ENCODE measurements around the gene SEMA4A.
"Not testable (repeated sequence)": the region's sequence is repeated elsewhere in the genome, so short reads cannot be mapped to it uniquely, and the experiment has no call there.

SEMA4A gene

DNA sequence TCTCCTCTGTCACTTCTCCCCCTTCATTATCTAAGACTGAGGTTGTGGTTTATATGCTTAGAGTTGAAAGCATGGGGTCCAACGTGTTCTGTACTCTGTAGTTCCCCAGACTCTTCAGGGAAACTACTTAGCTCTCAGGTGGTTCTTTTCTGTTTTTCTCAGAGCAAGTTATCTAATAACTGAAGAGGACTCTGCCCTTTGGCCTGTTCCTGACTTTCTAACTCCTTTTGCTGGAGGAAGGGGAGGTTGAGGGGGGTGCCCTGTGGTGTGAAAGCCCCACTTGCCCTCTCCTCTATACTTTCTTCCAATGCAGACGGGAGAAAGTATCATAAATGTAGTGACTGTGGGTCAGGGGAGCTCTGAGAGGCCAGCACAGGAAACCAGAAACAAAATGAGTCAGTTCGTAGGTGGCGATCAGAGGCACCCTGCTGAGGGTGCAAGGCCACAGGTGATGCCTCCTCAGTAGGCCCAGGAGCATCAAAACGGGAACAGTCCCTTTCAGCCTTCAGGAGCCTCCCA, 45.5 kb downstream of the SEMA4A start:
- DNase-seq: no peak

DNA sequence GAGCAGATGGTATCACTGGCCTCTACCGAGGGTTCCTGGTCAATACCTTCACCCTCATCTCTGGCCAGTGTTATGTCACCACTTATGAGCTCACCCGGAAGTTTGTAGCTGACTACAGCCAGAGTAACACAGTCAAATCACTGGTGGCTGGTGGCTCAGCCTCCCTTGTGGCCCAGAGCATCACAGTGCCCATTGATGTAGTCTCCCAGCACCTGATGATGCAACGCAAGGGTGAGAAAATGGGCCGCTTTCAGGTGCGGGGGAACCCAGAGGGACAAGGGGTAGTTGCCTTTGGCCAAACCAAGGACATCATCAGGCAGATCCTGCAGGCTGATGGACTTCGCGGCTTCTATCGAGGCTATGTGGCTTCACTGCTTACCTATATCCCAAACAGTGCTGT, 46.7 kb downstream of the SEMA4A start:
- no peak for DNase-seq

DNA sequence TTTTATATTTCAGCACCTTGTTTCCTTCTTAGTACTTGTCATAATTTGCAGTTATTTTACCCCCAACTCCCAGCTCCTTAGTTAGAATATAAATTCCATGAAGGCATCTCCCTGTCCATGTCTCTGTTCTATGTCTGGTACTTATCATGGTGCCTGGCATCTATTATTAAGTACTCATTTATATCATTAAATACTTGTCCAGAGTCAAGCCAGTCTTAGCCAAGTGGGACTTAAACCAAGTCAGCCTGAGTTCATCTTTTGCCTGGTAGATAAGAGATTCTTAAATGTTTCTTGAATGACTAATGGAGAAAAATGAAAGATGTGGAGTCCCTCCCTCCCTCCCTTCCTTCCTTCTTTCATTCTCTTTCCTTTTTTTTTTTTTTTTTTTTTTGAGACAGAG, 49.9 kb downstream of the SEMA4A start:
- DNase-seq: no peak

DNA sequence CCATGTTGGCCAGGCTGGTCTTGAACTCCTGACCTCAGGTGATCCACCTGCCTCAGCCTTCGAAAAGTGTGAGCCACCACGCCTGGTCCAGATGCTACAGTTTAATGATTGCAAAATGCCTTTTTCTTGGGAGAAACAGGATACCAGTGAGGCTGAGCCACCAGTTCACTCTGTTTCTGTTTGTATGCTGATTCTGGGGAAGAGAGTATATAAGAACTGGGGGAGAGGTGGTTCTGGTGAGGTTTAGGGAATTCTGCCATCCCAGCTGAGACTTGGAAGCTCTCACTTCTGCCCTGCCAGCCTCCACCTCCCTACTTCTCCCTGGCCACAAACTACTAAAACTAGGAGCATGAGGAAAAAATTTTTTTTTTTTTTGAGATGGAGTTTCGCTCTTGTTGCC, 51.3 kb downstream of the SEMA4A start:
- DNase-seq: no peak

DNA sequence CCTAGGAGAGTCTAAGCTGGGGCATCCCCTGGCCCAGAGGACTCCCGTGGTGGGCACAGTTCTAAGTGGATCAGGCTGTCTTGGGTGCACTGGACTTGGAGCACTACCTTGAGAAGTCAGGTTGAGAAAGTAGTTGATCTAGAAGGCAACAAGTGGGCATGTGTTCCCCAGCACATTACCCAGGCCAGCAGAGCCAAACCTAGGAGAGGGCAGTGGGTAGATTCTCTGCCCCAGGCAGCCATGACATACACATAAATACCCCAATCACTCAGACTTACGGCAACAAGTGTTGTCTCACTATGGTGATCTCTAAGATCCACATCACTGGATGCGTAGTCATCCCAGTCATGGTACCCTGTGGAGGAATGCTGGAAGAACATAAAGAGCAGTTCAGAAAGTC, 57.9 kb downstream of the SEMA4A start:
- DNase-seq: no peak

DNA sequence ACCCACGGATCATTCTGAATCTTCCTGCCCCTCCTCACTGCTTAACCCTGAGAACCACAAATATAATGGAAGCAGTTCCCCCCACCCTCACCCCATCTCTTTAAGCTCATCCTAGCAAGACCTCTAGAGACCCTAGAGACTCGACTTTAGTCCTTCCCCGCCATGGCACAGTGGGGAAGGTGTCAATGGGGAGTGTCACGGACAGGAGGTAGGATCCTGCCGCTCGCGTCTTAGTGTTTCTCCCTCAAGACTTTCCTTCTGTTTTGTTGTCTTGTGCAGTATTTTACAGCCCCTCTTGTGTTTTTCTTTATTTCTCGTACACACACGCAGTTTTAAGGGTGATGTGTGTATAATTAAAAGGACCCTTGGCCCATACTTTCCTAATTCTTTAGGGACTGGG, 58.7 kb downstream of the SEMA4A start:
- no peak for DNase-seq

DNA sequence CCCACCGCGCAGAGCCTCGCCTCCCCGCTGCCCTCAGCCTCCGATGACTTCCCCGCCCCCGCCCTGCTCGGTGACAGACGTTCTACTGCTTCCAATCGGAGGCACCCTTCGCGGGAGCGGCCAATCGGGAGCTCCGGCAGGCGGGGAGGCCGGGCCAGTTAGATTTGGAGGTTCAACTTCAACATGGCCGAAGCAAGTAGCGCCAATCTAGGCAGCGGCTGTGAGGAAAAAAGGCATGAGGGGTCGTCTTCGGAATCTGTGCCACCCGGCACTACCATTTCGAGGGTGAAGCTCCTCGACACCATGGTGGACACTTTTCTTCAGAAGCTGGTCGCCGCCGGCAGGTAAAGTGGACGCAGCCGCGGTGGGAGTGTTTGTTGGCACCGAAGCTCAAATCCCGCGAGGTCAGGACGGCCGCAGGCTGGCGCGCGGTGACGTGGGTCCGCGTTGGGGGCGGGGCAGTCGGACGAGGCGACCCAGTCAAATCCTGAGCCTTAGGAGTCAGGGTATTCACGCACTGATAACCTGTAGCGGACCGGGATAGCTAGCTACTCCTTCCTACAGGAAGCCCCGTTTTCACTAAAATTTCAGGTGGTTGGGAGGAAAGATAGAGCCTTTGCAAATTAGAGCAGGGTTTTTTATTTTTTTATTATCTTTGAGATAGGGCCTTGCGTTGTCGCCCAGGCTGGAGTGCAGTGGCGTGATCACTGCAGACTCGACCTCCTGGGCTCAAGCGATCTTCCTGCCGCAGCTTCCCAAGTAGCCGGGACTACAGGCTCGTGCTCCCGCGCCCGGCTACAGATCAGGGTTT, 59.7 kb downstream of the SEMA4A start, which contains the start of gene PMF1:
PMF1 (plus strand) TSS at position 175 of the 811 bp plus-strand sequence; CDS start at position 184, 9 bp downstream.
- DNase-seq: peak; percentile 96

DNA sequence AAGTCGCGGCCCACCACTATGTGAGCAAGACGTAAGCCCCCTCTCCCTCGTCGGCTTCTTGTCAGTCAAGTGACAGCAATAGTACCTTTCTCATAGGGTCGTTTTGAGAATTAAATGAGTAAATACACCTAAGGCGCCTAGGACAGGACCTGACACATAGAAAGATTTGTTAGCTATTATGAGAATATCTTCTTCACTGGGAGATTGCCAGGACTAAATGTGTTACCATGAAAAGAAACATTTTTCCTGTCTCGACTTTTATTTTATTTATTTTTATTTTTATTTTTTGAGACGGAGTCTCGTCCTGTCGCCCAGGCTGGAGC, 60.2 kb downstream of the SEMA4A start:
- no peak for DNase-seq

DNA sequence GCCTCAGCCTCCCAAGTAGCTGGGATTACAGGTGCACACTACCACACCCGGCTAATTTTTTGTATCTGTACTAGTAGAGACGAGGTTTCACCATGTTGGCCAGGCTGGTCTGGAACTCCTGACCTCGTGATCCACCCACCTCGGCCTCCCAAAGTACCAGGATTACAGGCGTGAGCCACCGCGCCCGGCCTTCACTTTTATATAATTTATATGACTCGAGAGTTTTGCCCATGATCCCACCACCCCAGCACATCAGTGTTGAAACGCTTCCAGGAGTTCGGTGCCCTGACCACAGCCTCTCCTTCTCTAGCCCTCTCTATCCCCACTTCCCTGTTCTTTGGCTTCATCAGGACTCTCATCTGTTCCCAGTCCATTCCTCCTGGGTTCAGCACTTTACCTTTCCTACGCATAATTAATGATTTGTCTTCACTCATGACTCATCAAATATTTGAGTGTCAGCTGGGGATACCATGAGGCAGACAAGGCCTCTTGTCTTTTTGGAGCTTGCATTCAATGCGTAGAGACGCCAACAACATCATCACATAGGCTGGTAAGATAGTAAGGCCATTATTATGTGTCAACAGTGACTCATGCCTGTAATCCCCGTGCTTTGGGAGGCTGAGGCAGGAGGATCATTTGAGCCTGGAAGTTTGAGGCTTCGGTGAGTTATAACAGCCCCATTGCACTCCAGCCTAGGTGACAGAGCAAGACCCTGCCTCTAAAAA, 60.8 kb downstream of the SEMA4A start:
- no peak for DNase-seq

DNA sequence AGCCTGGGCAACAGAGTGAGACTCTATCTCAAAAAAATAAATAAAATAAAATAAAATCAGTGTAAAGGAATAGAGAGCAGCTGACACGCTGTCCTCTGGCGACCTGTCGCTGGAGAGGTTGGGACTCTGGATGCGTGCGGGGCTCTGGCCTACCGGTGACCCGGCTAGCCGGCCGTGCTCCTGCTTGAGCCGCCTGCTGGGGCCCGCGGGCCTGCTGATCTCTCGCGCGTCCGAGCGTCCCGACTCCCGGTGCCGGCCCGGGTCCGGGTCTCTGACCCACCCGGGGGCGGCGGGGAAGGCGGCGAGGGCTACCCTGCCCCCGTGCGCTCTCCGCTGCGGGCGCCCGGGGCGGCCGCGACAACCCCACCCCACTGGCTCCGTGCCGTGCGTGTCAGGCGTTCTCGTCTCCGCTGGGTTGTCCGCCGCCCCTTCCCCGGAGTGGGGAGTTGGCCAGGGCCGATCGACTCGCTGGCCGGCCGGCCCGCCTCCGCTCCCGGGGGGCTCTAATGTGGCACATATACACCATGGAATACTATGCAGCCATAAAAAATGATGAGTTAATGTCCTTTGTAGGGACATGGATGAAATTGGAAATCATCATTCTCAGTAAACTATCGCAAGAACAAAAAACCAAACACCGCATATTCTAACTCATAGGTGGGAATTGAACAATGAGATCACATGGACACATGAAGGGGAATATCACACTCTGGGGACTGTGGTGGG, 63.1 kb downstream of the SEMA4A start:
- not testable (repeated sequence) for DNase-seq

DNA sequence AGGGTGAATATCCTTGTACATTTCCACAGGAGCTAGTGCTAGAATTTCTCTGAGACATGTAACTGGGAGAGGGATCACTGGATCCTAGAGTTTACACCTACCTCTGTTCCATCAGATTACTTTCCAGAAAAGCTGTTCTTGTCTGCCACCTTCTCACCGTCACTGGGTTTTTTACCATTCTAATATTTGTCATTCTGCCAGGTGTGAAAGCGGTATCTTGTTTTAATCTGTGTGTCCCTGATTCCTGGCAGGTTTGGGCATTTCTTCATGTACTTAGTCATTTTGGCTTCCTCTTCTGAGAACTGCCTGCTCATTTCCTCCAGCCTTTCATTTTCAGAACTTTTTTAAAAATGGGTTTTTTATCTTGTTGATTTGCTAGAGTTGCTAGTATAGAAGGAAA, 64.5 kb downstream of the SEMA4A start:
- peak; percentile 70 for DNase-seq

DNA sequence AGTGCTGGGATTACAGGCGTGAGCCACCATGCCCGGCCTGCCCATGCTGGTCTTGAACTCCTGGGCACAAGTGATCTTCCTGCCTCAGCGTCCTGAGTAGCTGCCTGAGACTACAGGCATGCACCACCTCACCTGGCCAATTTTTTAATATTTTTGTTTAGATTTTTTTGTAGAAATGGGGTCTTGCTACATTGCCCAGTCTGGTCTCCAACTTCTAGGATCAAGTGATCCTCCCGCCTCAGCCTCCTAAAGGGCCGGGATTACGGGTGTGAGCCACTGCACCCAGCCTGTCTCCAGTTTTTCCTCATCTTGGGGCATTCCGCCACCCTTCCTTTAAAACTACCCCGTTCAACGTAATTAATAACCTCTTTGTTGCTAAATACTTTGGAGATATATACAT, 66.8 kb downstream of the SEMA4A start:
- no peak for DNase-seq

DNA sequence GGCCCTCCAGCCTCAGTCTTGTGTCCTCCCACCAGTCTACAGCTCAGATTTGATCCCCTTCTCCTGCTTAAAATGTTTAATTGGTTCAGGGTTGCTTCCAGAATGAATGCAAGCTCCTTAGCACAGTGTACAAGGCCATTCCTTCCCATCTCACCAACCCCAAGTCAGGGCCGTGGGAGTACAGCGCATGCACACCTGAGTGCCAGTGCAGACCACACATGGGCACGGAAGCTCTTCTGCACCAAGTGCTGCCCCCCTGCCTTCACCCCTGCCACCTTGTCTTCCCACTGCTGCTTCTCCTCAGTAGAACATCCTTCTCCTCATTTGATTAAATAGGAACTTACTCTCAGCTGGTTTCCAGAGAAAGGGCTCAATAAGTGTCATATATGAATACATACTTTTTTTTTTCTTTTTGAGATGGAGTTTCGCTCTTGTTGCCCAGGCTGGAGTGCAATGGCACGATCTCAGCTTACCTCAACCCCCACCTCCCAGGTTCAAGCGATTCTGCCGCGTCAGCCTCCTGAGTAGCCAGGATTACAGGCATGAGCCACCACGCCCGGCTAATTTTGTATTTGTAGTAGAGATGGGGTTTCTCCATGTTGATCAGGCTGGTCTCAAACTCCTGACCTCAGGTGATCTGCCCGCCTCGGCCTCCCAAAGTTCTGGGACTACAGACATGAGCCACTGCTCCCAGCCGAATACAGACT, 68.8 kb downstream of the SEMA4A start:
- DNase-seq: no peak

DNA sequence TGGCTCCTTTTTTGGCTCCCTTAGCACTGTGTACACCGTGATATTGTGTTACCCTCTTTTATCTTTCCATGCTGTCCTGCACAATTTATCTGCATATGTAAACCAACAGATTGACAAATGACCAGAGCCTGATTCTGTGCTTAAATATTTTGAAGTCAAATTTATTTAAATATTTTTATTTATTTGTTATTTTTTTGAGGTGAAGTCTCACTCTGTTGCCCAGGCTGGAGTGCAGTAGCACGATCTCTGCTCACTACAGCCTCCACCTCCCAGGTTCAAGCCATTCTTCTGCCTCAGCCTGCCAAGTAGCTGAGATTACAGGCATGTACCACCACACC, 72.3 kb downstream of the SEMA4A start:
- DNase-seq: no peak

DNA sequence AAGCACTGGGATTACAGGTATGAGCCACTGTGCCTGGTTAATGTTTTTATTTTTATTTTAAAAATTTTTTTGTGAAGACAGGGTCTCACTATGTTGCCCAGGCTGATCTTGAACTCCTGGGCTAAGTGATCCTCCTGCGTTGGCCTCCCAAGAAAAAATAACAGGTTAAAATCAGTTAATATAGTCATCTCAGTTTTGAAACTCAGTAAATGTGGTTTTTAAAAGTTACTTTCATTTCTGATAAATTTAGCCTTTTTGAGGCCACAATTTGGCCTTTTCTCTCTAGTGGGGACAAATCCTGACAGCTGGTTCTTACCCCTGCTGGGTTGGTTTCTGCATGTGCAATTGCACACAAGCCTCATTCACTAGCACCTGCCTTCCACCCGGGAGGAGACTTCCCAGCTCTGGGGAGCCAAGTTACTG, 72.7 kb downstream of the SEMA4A start:
- DNase-seq: no peak

DNA sequence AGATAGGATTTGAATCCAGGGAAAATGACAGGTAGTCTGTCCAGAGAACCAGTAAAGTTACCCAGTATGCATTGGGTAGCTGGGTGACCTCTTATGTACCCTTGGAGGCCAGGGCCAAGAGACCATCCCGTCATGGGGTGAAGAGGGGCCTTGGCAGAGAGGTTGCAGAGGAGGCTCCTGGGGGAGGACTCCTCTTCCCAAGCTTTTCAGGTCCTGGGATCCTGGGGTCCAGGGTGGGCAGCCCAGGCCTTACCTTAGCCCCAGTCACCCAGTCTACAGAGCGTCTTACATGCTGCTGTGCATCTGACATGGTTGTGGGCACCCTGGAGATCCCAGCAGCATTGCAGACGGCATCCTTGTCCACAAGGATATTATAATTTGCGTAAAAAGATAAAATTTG, 73.4 kb downstream of the SEMA4A start:
- DNase-seq: no peak
